Measurements from ENCODE around the gene NOTCH4. TPM values are rescaled to one million over a fixed set of nuclear protein-coding genes. Genes with fewer than 3 reads are reported as not detected.

NOTCH4 gene
- total and polyA plus RNA-seq, 2 experiments from 2014 or later = 2.7 to 2.8 TPM

DNA sequence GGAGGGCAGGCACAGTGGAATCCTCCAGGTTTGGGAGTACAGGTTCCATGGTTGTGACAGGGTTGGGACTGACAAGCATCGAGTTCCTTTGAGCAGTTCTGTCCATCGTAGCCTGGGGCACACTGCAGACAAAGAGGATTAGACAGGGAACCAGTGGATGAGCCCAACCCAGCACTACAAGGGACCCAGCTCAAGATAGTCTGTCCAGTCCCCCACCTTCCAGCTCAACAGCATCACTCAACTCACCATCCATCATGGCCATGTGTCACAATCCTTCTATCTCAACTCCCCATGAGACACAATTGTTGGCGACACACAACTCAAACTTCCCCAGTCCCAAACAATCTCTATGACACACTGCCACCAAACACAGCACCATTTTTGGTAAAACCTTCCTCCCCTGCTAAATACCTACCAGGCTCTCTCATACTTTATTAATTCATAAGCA, 19.6 kb downstream of the NOTCH4 start:
- no peaks in the 10 kb centered on the region for H3K36me3 Mint-ChIP-seq (ENCODE audit: low read depth)

More for the DNA sequence above, 19.6 kb downstream of the NOTCH4 start:
- H4K20me1 ChIP-seq (replicated peaks; ENCODE audit: insufficient read depth) = no peaks in the 10 kb centered on the region
- peaks cover 3% of the 10 kb centered on the region; the same call in 2 of the 3 replicates for H3K9me3 Mint-ChIP-seq
- no peak overlapping the region for H3K4me3 Mint-ChIP-seq
- no peak overlapping the region for H2AFZ ChIP-seq
- no peaks in the 10 kb centered on the region; the same call in 2 of the 3 replicates for H3K4me1 Mint-ChIP-seq
- DNase-seq (ENCODE audit: low spot score) (no peak), ATAC-seq (no peak)
- no peak for TF ChIP-seq ETS1 (IDR thresholded peaks at IDR 0.05)
- no peak for TF ChIP-seq NANOG (IDR thresholded peaks at IDR 0.05; ENCODE audit: borderline replicate concordance)
- no peak for TF ChIP-seq JUNB (IDR thresholded peaks at IDR 0.05; ENCODE audit: unreplicated experiment)
- TF ChIP-seq EZH2phosphoT487 (IDR thresholded peaks at IDR 0.05; ENCODE audit: unreplicated experiment) = no peak
- no peak for TF ChIP-seq CREB1 (CRISPR knock-in tag; IDR thresholded peaks at IDR 0.05; ENCODE audit: low read depth)
- no peak for TF ChIP-seq EZH2 (IDR thresholded peaks at IDR 0.05; ENCODE audit: low read depth, unreplicated experiment)
- no peak for TF ChIP-seq STAT1 (IDR thresholded peaks at IDR 0.05; ENCODE audit: unreplicated experiment)
- TF ChIP-seq ZNF462 (CRISPR knock-in tag; IDR thresholded peaks at IDR 0.05) = no peak
- no peak for TF ChIP-seq REST (IDR thresholded peaks at IDR 0.05; ENCODE audit: unreplicated experiment)
- TF ChIP-seq POLR2AphosphoS5 (IDR thresholded peaks at IDR 0.05; ENCODE audit: low read depth) = no peak
- no peak for TF ChIP-seq ZNF114 (CRISPR knock-in tag; IDR thresholded peaks at IDR 0.05)
- no peak for TF ChIP-seq ZNF331 (CRISPR knock-in tag; IDR thresholded peaks at IDR 0.05; ENCODE audit: low read depth)
- TF ChIP-seq, protein P1, sequence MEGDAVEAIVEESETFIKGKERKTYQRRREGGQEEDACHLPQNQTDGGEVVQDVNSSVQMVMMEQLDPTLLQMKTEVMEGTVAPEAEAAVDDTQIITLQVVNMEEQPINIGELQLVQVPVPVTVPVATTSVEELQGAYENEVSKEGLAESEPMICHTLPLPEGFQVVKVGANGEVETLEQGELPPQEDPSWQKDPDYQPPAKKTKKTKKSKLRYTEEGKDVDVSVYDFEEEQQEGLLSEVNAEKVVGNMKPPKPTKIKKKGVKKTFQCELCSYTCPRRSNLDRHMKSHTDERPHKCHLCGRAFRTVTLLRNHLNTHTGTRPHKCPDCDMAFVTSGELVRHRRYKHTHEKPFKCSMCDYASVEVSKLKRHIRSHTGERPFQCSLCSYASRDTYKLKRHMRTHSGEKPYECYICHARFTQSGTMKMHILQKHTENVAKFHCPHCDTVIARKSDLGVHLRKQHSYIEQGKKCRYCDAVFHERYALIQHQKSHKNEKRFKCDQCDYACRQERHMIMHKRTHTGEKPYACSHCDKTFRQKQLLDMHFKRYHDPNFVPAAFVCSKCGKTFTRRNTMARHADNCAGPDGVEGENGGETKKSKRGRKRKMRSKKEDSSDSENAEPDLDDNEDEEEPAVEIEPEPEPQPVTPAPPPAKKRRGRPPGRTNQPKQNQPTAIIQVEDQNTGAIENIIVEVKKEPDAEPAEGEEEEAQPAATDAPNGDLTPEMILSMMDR (conservative IDR thresholded peaks at IDR 0.05; ENCODE audit: low read depth in 2 of 2) = no peak
- H3K27ac Mint-ChIP-seq = no peak overlapping the region
- H3K4me3 ChIP-seq = no peak overlapping the region
- H3K27ac ChIP-seq (ENCODE audit: low read depth) = no peak overlapping the region
- H3F3A ChIP-seq (replicated peaks; ENCODE audit: low read depth) = no peaks in the 10 kb centered on the region
- no peaks in the 10 kb centered on the region for H3K9me2 ChIP-seq (ENCODE audit: insufficient read depth)
- no peaks in the 10 kb centered on the region for H3K27me3 ChIP-seq (ENCODE audit: insufficient read depth)
- H3K4me1 ChIP-seq (ENCODE audit: insufficient read depth) = no peaks in the 10 kb centered on the region
- H3K27me3 Mint-ChIP-seq (ENCODE audit: insufficient read depth, low read depth, poor library complexity) = peaks cover 2% of the 10 kb centered on the region
- no peaks in the 10 kb centered on the region for H3K36me3 ChIP-seq (ENCODE audit: insufficient read depth)
- no peak overlapping the region for H3K4me2 ChIP-seq
- H3K79me2 ChIP-seq (replicated peaks; ENCODE audit: insufficient read depth) = no peaks in the 10 kb centered on the region

All from GM23338 (cell line).